KOPT-K1 (cell line): ENCODE measurements around the gene PTPRN2.
A peak's percentile ranks its signal among the peaks of the same experiment; 100 is the strongest.
"Not testable (repeated sequence)": the region's sequence is repeated elsewhere in the genome, so short reads cannot be mapped to it uniquely, and the experiment has no call there.

Experiments
- H3K27ac ChIP-seq: fragments of 200-600 bp; sonication (generic); 2 replicates; pipeline ENCODE4 v1.5.1; 2016; ENCODE audit warnings: antibody characterized with exemption, mild to moderate bottlenecking, low read depth, low read length; ENCODE audit not compliant: poor library complexity, severe bottlenecking
- H3K36me3 ChIP-seq: fragments of 200-600 bp; sonication (generic); 2 replicates; pipeline ENCODE4 v1.5.1; 2017; ENCODE audit warnings: antibody characterized with exemption, mild to moderate bottlenecking, low read length, moderate library complexity; ENCODE audit not compliant: insufficient read depth
- H3K9me3 ChIP-seq: fragments of 200-600 bp; sonication (generic); 2 replicates; pipeline ENCODE4 v1.5.1; 2017; ENCODE audit warnings: antibody characterized with exemption, low read length, mild to moderate bottlenecking; ENCODE audit not compliant: insufficient read depth, poor library complexity, severe bottlenecking

The PTPRN2 gene

GRCh38 chr7:157940497-157940896, 647.1 kb downstream of the PTPRN2 start:
- no peaks in the 10 kb centered on the region for H3K36me3 ChIP-seq
- H3K27ac ChIP-seq: no peak overlapping the region
- H3K9me3 ChIP-seq: no peaks in the 10 kb centered on the region

- no peaks in the 10 kb centered on the region for H3K9me3 ChIP-seq
- no peak overlapping the region for H3K27ac ChIP-seq
- H3K36me3 ChIP-seq: no peaks in the 10 kb centered on the region
Observed at GRCh38 chr7:157938211-157938610, 649.4 kb downstream of the PTPRN2 start.

GRCh38 chr7:157937406-157937805, 650.2 kb downstream of the PTPRN2 start:
- H3K27ac ChIP-seq: no peak overlapping the region
- H3K9me3 ChIP-seq: no peaks in the 10 kb centered on the region
- H3K36me3 ChIP-seq: no peaks in the 10 kb centered on the region

GRCh38 chr7:157936976-157937375, 650.6 kb downstream of the PTPRN2 start:
- Histone ChIP-seq H3K36me3 (no peaks in the 10 kb centered on the region), H3K27ac (no peak overlapping the region), H3K9me3 (no peaks in the 10 kb centered on the region)

- H3K36me3 ChIP-seq, H3K27ac ChIP-seq, H3K9me3 ChIP-seq: not testable (repeated sequence)
Observed at GRCh38 chr7:157935721-157936120, 651.9 kb downstream of the PTPRN2 start.

- not testable (repeated sequence) for H3K36me3 ChIP-seq, H3K27ac ChIP-seq, H3K9me3 ChIP-seq
Observed at GRCh38 chr7:157933219-157934155, 654.1 kb downstream of the PTPRN2 start.

- Histone ChIP-seq H3K36me3 (no peaks in the 10 kb centered on the region), H3K27ac (no peak overlapping the region), H3K9me3 (no peaks in the 10 kb centered on the region)
Observed at GRCh38 chr7:157932498-157933218, 655.0 kb downstream of the PTPRN2 start.

GRCh38 chr7:157930926-157931466, 656.6 kb downstream of the PTPRN2 start:
- no peaks in the 10 kb centered on the region for H3K36me3 ChIP-seq
- no peaks in the 10 kb centered on the region for H3K9me3 ChIP-seq
- H3K27ac ChIP-seq: no peak overlapping the region

GRCh38 chr7:157930441-157930840, 657.2 kb downstream of the PTPRN2 start:
- Histone ChIP-seq H3K36me3 (no peaks in the 10 kb centered on the region), H3K27ac (no peak overlapping the region), H3K9me3 (no peaks in the 10 kb centered on the region)

- no peaks in the 10 kb centered on the region for H3K9me3 ChIP-seq
- no peak overlapping the region for H3K27ac ChIP-seq
- no peaks in the 10 kb centered on the region for H3K36me3 ChIP-seq
Observed at GRCh38 chr7:157929671-157930070, 658.0 kb downstream of the PTPRN2 start.

GRCh38 chr7:157928808-157929425, 658.7 kb downstream of the PTPRN2 start:
- H3K9me3 ChIP-seq: no peaks in the 10 kb centered on the region
- no peaks in the 10 kb centered on the region for H3K36me3 ChIP-seq
- H3K27ac ChIP-seq: no peak overlapping the region

- no peak overlapping the region for H3K27ac ChIP-seq
- no peaks in the 10 kb centered on the region for H3K36me3 ChIP-seq
- no peaks in the 10 kb centered on the region for H3K9me3 ChIP-seq
Observed at GRCh38 chr7:157928171-157928794, 659.3 kb downstream of the PTPRN2 start.

GRCh38 chr7:157927313-157927925, 660.2 kb downstream of the PTPRN2 start:
- no peaks in the 10 kb centered on the region for H3K9me3 ChIP-seq
- no peaks in the 10 kb centered on the region for H3K36me3 ChIP-seq
- peak overlapping the region; percentile 35 for H3K27ac ChIP-seq

GRCh38 chr7:157926521-157927150, 661.0 kb downstream of the PTPRN2 start:
- no peaks in the 10 kb centered on the region for H3K36me3 ChIP-seq
- H3K27ac ChIP-seq: no peak overlapping the region
- no peaks in the 10 kb centered on the region for H3K9me3 ChIP-seq
